Cardiac fibroblast (primary cell): ENCODE data around the gene NRCAM.
A peak's percentile ranks its signal among the peaks of the same experiment; 100 is the strongest.

Experiments used
- DNase-seq, 2 donors: peaks; one replicate each; pipeline versions ENCODE4 v3.0.0 to v3.0.0-alpha.2; 2010; ENCODE audit warnings: low read depth in 2 of 2
- H3K4me3 ChIP-seq, 2 donors: replicated peaks in 1 of 2; 1 replicate in 1 of 2; 2 replicates in 1 of 2; pipeline ENCODE4 v1.5.1; 2011; ENCODE audit warnings: low read depth in 2 of 2, low read length in 2 of 2, mild to moderate bottlenecking in 2 of 2, moderate library complexity in 1 of 2
- CTCF ChIP-seq: IDR thresholded peaks from one replicate; pipeline ENCODE4 v1.5.1; 2011; ENCODE audit warnings: low read depth, mild to moderate bottlenecking, low read length, inconsistent platforms

The NRCAM gene

GRCh38 chr7:108427766-108428165 is 28.5 kb downstream of the NRCAM start:
- no peak overlapping the region for H3K4me3 ChIP-seq
- no peak for DNase-seq
- TF ChIP-seq CTCF, result no peak

GRCh38 chr7:108425714-108426275 is 30.4 kb downstream of the NRCAM start:
- no peak for TF ChIP-seq CTCF
- no peak overlapping the region for H3K4me3 ChIP-seq
- DNase-seq, result no peak

GRCh38 chr7:108424013-108424412 is 32.2 kb downstream of the NRCAM start:
- TF ChIP-seq CTCF, result no peak
- no peak for DNase-seq
- H3K4me3 ChIP-seq, result no peak overlapping the region

- no peak overlapping the region for H3K4me3 ChIP-seq
- DNase-seq, result no peak
- no peak for TF ChIP-seq CTCF
These were observed 32.9 kb downstream of the NRCAM start for GRCh38 chr7:108423089-108423989.

GRCh38 chr7:108421720-108422331 is 34.4 kb downstream of the NRCAM start:
- H3K4me3 ChIP-seq, result no peak overlapping the region
- no peak for DNase-seq
- TF ChIP-seq CTCF, result no peak

GRCh38 chr7:108419961-108420908 is 36.0 kb downstream of the NRCAM start:
- no peak overlapping the region for H3K4me3 ChIP-seq
- DNase-seq, result peak; percentile 56 to 79
- no peak for TF ChIP-seq CTCF
